ENCODE measurements around the gene SLC10A7. TPM values are rescaled to one million over a fixed set of nuclear protein-coding genes. Genes with fewer than 3 reads are reported as not detected.
A peak's percentile ranks its signal among the peaks of the same experiment; 100 is the strongest.
"Not testable (repeated sequence)": the region's sequence is repeated elsewhere in the genome, so short reads cannot be mapped to it uniquely, and the experiment has no call there.

The SLC10A7 gene
- total RNA-seq, 5 donors from 2014 or later (not counting 1 experiment from before 2014, with no cell fraction given) = 11.9 to 21.8 (median 16.1) TPM

DNA sequence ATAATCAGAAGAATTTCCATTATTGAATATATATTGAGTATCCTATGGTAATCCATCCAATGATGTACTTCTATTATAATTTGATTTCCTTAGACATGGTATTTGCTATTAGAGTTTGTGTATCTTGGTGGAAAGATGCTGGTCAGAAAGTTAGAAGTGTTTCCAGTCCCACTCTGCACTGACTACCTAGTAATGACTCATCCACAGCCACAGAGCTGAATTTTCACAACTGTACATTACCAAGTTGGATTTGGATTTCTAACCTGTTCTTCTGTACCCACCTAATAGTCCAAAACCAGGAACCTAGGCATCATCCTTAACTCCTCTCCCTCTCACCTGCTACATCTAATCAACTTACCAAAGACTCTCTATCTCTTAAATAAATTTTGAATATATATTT lies 162.0 kb downstream of the SLC10A7 start:
- ATAC-seq (replicated peaks in 1 of 4) (no peak), DNase-seq (no peak)
- POLR2A ChIA-PET = no interaction called here
- Histone ChIP-seq H3K36me3 (ENCODE audit: control insufficient read depth in 2 of 2, extremely low read depth in 1 of 2, insufficient read depth in 1 of 2, low read length in 1 of 2) (no peaks in the 10 kb centered on the region), H3K27ac (ENCODE audit: low read length) (no peak overlapping the region), H3K27me3 (replicated peaks in 1 of 2; ENCODE audit: control insufficient read depth in 2 of 2, extremely low read depth in 1 of 2, insufficient read depth in 2 of 2, low read length in 1 of 2) (no peaks in the 10 kb centered on the region), H3K9me3 (peaks cover 4% of the 10 kb centered on the region), H3K4me3 (ENCODE audit: control insufficient read depth in 1 of 2, extremely low read depth in 1 of 2, low read length in 1 of 2) (no peak overlapping the region), H3K4me1 (ENCODE audit: control insufficient read depth in 1 of 2, extremely low read depth in 1 of 2, insufficient read depth in 2 of 2, low read length in 2 of 2) (no peaks in the 10 kb centered on the region)
- CTCF ChIA-PET = no interaction called here
- Mint-ChIP-seq H3K4me1 (no peaks in the 10 kb centered on the region), H3K9me3 (peaks cover 9 to 38% (median 23%) of the 10 kb centered on the region in 3 donors), H3K27me3 (no peaks in the 10 kb centered on the region), H3K36me3 (peaks cover 52% of the 10 kb centered on the region), H3K4me3 (no peak overlapping the region), H3K27ac (no peak overlapping the region)

GRCh38 chr4:146350114-146350513 lies 171.6 kb downstream of the SLC10A7 start:
- H3K36me3 Mint-ChIP-seq = not testable (repeated sequence)

GRCh38 chr4:146349306-146349705 lies 172.4 kb downstream of the SLC10A7 start:
- peak overlapping the region in 1 of 3 donors; percentile 61 for H3K4me3 Mint-ChIP-seq
- no peaks in the 10 kb centered on the region for H3K36me3 Mint-ChIP-seq
- ATAC-seq (replicated peaks in 1 of 4) (no peak), DNase-seq (no peak)
- Histone ChIP-seq H3K4me1 (ENCODE audit: control insufficient read depth in 1 of 2, extremely low read depth in 1 of 2, insufficient read depth in 2 of 2, low read length in 2 of 2) (no peaks in the 10 kb centered on the region), H3K9me3 (no peaks in the 10 kb centered on the region), H3K27ac (ENCODE audit: low read length) (no peak overlapping the region), H3K36me3 (ENCODE audit: control insufficient read depth in 2 of 2, extremely low read depth in 1 of 2, insufficient read depth in 1 of 2, low read length in 1 of 2) (no peaks in the 10 kb centered on the region), H3K27me3 (replicated peaks in 1 of 2; ENCODE audit: control insufficient read depth in 2 of 2, extremely low read depth in 1 of 2, insufficient read depth in 2 of 2, low read length in 1 of 2) (no peaks in the 10 kb centered on the region), H3K4me3 (ENCODE audit: control insufficient read depth in 1 of 2, extremely low read depth in 1 of 2, low read length in 1 of 2) (no peak overlapping the region)
- no peaks in the 10 kb centered on the region for H3K27me3 Mint-ChIP-seq
- peaks cover 0 to 3% (median 0%) of the 10 kb centered on the region in 3 donors for H3K9me3 Mint-ChIP-seq
- peaks cover 0 to 14% (median 1%) of the 10 kb centered on the region in 3 donors for H3K4me1 Mint-ChIP-seq
- H3K27ac Mint-ChIP-seq = peak overlapping the region in 1 of 2 donors; percentile 58
- ChIA-PET POLR2A (no interaction called here), CTCF (interaction anchor here in 1 of 2 donors (1.0 kb wide), 1 partner anchor 44 kb away, joined by 3 read pairs; no protein-coding TSS in a partner anchor)

More at GRCh38 chr4:146350114-146350513, 171.6 kb downstream of the SLC10A7 start:
- ATAC-seq (replicated peaks in 1 of 4); POLR2A ChIA-PET; DNase-seq; H3K36me3 ChIP-seq (ENCODE audit: control insufficient read depth in 2 of 2, extremely low read depth in 1 of 2, insufficient read depth in 1 of 2, low read length in 1 of 2); H3K9me3 Mint-ChIP-seq; CTCF ChIA-PET; H3K27ac ChIP-seq (ENCODE audit: low read length); H3K4me3 ChIP-seq (ENCODE audit: control insufficient read depth in 1 of 2, extremely low read depth in 1 of 2, low read length in 1 of 2); H3K27me3 ChIP-seq (replicated peaks in 1 of 2; ENCODE audit: control insufficient read depth in 2 of 2, extremely low read depth in 1 of 2, insufficient read depth in 2 of 2, low read length in 1 of 2); H3K27ac Mint-ChIP-seq; H3K4me1 ChIP-seq (ENCODE audit: control insufficient read depth in 1 of 2, extremely low read depth in 1 of 2, insufficient read depth in 2 of 2, low read length in 2 of 2); H3K27me3 Mint-ChIP-seq; H3K9me3 ChIP-seq: not testable (repeated sequence)
- WGBS (ENCODE audit: insufficient coverage) = no CpG with 5 or more reads among the region's 26 CpGs
- Mint-ChIP-seq H3K4me3 (peak overlapping the region; percentile 17 to 63 (median 45)), H3K4me1 (peaks cover 0 to 14% (median 1%) of the 10 kb centered on the region in 3 donors)

GRCh38 chr4:146347822-146348221 lies 173.9 kb downstream of the SLC10A7 start:
- no peaks in the 10 kb centered on the region for H3K36me3 ChIP-seq (ENCODE audit: control insufficient read depth in 2 of 2, extremely low read depth in 1 of 2, insufficient read depth in 1 of 2, low read length in 1 of 2)
- DNase-seq (no peak), ATAC-seq (replicated peaks in 1 of 4) (no peak)
- no peak overlapping the region for H3K27ac ChIP-seq (ENCODE audit: low read length)
- H3K27ac Mint-ChIP-seq = no peak overlapping the region
- H3K27me3 ChIP-seq (replicated peaks in 1 of 2; ENCODE audit: control insufficient read depth in 2 of 2, extremely low read depth in 1 of 2, insufficient read depth in 2 of 2, low read length in 1 of 2) = no peaks in the 10 kb centered on the region
- ChIA-PET CTCF (no interaction called here), POLR2A (interaction anchor here in 1 of 2 donors (0.6 kb wide), 1 partner anchor 568 kb away, joined by 3 read pairs; no protein-coding TSS in a partner anchor)
- H3K36me3 Mint-ChIP-seq = no peaks in the 10 kb centered on the region
- H3K9me3 Mint-ChIP-seq = peaks cover 0 to 3% (median 0%) of the 10 kb centered on the region in 3 donors
- H3K27me3 Mint-ChIP-seq = no peaks in the 10 kb centered on the region
- no peak overlapping the region for H3K4me3 ChIP-seq (ENCODE audit: control insufficient read depth in 1 of 2, extremely low read depth in 1 of 2, low read length in 1 of 2)
- no peak overlapping the region for H3K4me3 Mint-ChIP-seq
- H3K9me3 ChIP-seq = no peaks in the 10 kb centered on the region
- H3K4me1 Mint-ChIP-seq = peaks cover 0 to 14% (median 1%) of the 10 kb centered on the region in 3 donors
- no peaks in the 10 kb centered on the region for H3K4me1 ChIP-seq (ENCODE audit: control insufficient read depth in 1 of 2, extremely low read depth in 1 of 2, insufficient read depth in 2 of 2, low read length in 2 of 2)
- WGBS (ENCODE audit: insufficient coverage) = no CpG with 5 or more reads among the region's 2 CpGs

GRCh38 chr4:146346276-146346675 lies 175.5 kb downstream of the SLC10A7 start:
- Histone ChIP-seq H3K9me3 (no peaks in the 10 kb centered on the region), H3K4me1 (ENCODE audit: control insufficient read depth in 1 of 2, extremely low read depth in 1 of 2, insufficient read depth in 2 of 2, low read length in 2 of 2) (no peaks in the 10 kb centered on the region), H3K4me3 (ENCODE audit: control insufficient read depth in 1 of 2, extremely low read depth in 1 of 2, low read length in 1 of 2) (no peak overlapping the region), H3K36me3 (ENCODE audit: control insufficient read depth in 2 of 2, extremely low read depth in 1 of 2, insufficient read depth in 1 of 2, low read length in 1 of 2) (no peaks in the 10 kb centered on the region), H3K27me3 (replicated peaks in 1 of 2; ENCODE audit: control insufficient read depth in 2 of 2, extremely low read depth in 1 of 2, insufficient read depth in 2 of 2, low read length in 1 of 2) (no peaks in the 10 kb centered on the region), H3K27ac (ENCODE audit: low read length) (no peak overlapping the region)
- Mint-ChIP-seq H3K36me3 (no peaks in the 10 kb centered on the region), H3K27ac (no peak overlapping the region), H3K9me3 (peaks cover 0 to 3% (median 0%) of the 10 kb centered on the region in 3 donors), H3K27me3 (no peaks in the 10 kb centered on the region), H3K4me3 (no peak overlapping the region), H3K4me1 (peaks cover 0 to 14% (median 1%) of the 10 kb centered on the region in 3 donors)
- ChIA-PET POLR2A (no interaction called here), CTCF (interaction anchor here in 1 of 2 donors (2.1 kb wide), 1 partner anchor 751 kb away, joined by 10 read pairs; no protein-coding TSS in a partner anchor)
- DNase-seq = no peak
- ATAC-seq (replicated peaks in 1 of 4) = no peak
- no CpG with 5 or more reads among the region's 1 CpG for WGBS (ENCODE audit: insufficient coverage)

DNA sequence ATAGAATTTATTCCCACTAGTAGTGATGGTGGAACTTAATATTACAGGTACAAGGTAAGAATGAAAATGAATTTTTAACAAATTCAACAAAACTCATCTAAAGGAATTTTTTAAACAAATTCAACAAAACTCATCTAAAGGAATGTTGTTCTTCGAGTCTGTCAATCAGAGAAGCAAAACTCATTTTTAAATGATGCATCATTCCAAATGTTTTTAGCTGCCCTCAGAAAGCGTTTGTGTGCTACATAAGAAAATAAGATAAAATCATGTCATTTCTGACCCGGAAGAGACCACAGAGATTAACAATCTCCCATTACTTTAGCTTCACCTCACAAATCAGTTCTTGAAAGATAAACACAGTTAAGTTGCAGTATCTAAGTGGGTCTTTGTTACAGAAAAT lies 178.0 kb downstream of the SLC10A7 start:
- no CpG with 5 or more reads among the region's 3 CpGs for WGBS (ENCODE audit: insufficient coverage)
- Mint-ChIP-seq H3K27me3 (no peaks in the 10 kb centered on the region), H3K9me3 (no peaks in the 10 kb centered on the region), H3K36me3 (no peaks in the 10 kb centered on the region), H3K27ac (no peak overlapping the region), H3K4me1 (peaks cover 0 to 9% (median 0%) of the 10 kb centered on the region in 3 donors), H3K4me3 (no peak overlapping the region)
- H3K27me3 ChIP-seq (replicated peaks in 1 of 2; ENCODE audit: control insufficient read depth in 2 of 2, extremely low read depth in 1 of 2, insufficient read depth in 2 of 2, low read length in 1 of 2) = no peaks in the 10 kb centered on the region
- H3K9me3 ChIP-seq = no peaks in the 10 kb centered on the region
- CTCF ChIA-PET = interaction anchor here (1.3 to 3.9 kb wide), 4 partner anchors 753 to 1523 kb away, joined by 3 to 53 read pairs (median 10); no protein-coding TSS in a partner anchor
- H3K4me1 ChIP-seq (ENCODE audit: control insufficient read depth in 1 of 2, extremely low read depth in 1 of 2, insufficient read depth in 2 of 2, low read length in 2 of 2) = no peaks in the 10 kb centered on the region
- ATAC-seq (replicated peaks in 1 of 4) (no peak), DNase-seq (no peak)
- H3K27ac ChIP-seq (ENCODE audit: low read length) = no peak overlapping the region
- POLR2A ChIA-PET = no interaction called here
- no peak overlapping the region for H3K4me3 ChIP-seq (ENCODE audit: control insufficient read depth in 1 of 2, extremely low read depth in 1 of 2, low read length in 1 of 2)
- no peaks in the 10 kb centered on the region for H3K36me3 ChIP-seq (ENCODE audit: control insufficient read depth in 2 of 2, extremely low read depth in 1 of 2, insufficient read depth in 1 of 2, low read length in 1 of 2)

All from T-cell (primary cell).